GM12878 (cell line): ENCODE results near the gene LZTFL1. TPM values are rescaled to one million over a fixed set of nuclear protein-coding genes. Genes with fewer than 3 reads are reported as not detected.

ENCODE experiments used
- ATAC-seq: fragments of 200-7000 bp; cut with Tn5 transposase; 3 replicates; pipeline ENCODE4 v1.9.1; 2020; ENCODE audit warnings: mild to moderate bottlenecking, moderate library complexity
- BruUV-seq: library from RNA; stranded (reverse); fragments of 400-500 nt; replicated peaks from 2 replicates; lab custom pipeline; 2021; lab: Mats Ljungman, UMichigan
- CTCF ChIA-PET: fragments of 300-600 bp; sonication (Branson Sonifier 250); formaldehyde crosslinking; extraction: SDS; loops from one replicate; lab custom pipeline; 2021; ENCODE audit warnings: inconsistent platforms; lab: Yijun Ruan, JAX
- POLR2A ChIA-PET: fragments of 350-600 bp; formaldehyde crosslinking; extraction: SDS; loops from one replicate; lab custom pipeline; 2021; ENCODE audit warnings: inconsistent platforms; lab: Charles Lee
- RAD21 ChIA-PET: fragments of 300-600 bp; sonication (Branson Sonifier 250); formaldehyde crosslinking; loops from one replicate; lab custom pipeline; 2023; ENCODE audit warnings: antibody characterized with exemption; ENCODE audit not compliant: unreplicated experiment; lab: Charles Lee
- SMC1A ChIA-PET: fragments of 300-600 bp; sonication (Branson Sonifier 250); formaldehyde crosslinking; loops from one replicate; lab custom pipeline; 2023; ENCODE audit not compliant: unreplicated experiment, uncharacterized antibody; lab: Charles Lee
- DNase-seq: peaks from one replicate; pipeline ENCODE4 v3.0.0-alpha.2; 2011; ENCODE audit warnings: low read depth, low spot score
- FAIRE-seq: peaks from 3 replicates; lab custom pipeline; 2011; peaks lifted over from hg19 to GRCh38; lab: Jason Lieb, UNC
- H2AFZ ChIP-seq: 2 replicates; pipeline ENCODE4 v1.6.0; 2011; ENCODE audit warnings: low read depth, low read length, control low read depth; ENCODE audit not compliant: control insufficient read depth
- H3K27ac ChIP-seq: 2 replicates; pipeline ENCODE4 v1.5.1; 2011; ENCODE audit warnings: control low read depth; ENCODE audit not compliant: control insufficient read depth, insufficient read depth
- H3K27me3 ChIP-seq, 2 experiments: replicated peaks in 1 of 2; 2 replicates each; pipeline versions ENCODE4 v1.6.0 to v1.6.1; 2011; ENCODE audit warnings: low read length in 1 of 2; ENCODE audit not compliant: control insufficient read depth in 2 of 2, insufficient read depth in 2 of 2
- H3K36me3 ChIP-seq, 2 experiments: 2 replicates each; pipeline ENCODE4 v1.5.1; 2011; ENCODE audit warnings: low read length in 1 of 2; ENCODE audit not compliant: control insufficient read depth in 2 of 2, insufficient read depth in 2 of 2
- H3K4me1 ChIP-seq: 2 replicates; pipeline ENCODE4 v1.6.1; 2011; ENCODE audit warnings: mild to moderate bottlenecking, low read length, moderate library complexity, mixed read lengths; ENCODE audit not compliant: control insufficient read depth, insufficient read depth
- H3K4me2 ChIP-seq: 2 replicates; pipeline ENCODE4 v1.6.0; 2011; ENCODE audit warnings: control low read depth; ENCODE audit not compliant: control insufficient read depth, insufficient read depth
- H3K4me3 ChIP-seq: fragments of 200-600 bp; sonication (generic); 2 replicates; pipeline ENCODE4 v1.5.1; 2016
- H3K79me2 ChIP-seq: 2 replicates; pipeline ENCODE4 v1.6.0; 2011; ENCODE audit warnings: low read length; ENCODE audit not compliant: control insufficient read depth, insufficient read depth
- H3K9ac ChIP-seq: 2 replicates; pipeline ENCODE4 v1.8.0; 2011; ENCODE audit warnings: low read length, control low read depth, mixed read lengths; ENCODE audit not compliant: control insufficient read depth, insufficient read depth
- H3K9me3 ChIP-seq: replicated peaks from 3 replicates; pipeline ENCODE4 v1.5.1; 2011; ENCODE audit warnings: mild to moderate bottlenecking, low read length; ENCODE audit not compliant: control insufficient read depth, insufficient read depth
- H4K20me1 ChIP-seq: 2 replicates; pipeline ENCODE4 v1.6.0; 2011; ENCODE audit not compliant: control insufficient read depth, insufficient read depth
- BCL11A ChIP-seq: IDR thresholded peaks from 2 replicates; pipeline ENCODE4 v1.6.1; 2011; ENCODE audit warnings: low read depth, low read length
- CBFB ChIP-seq: IDR thresholded peaks from 2 replicates; pipeline ENCODE4 v1.6.1; 2016; ENCODE audit warnings: antibody characterized with exemption, low read depth
- E2F4 ChIP-seq: IDR thresholded peaks from 2 replicates; pipeline ENCODE4 v1.6.1; 2012; ENCODE audit warnings: low read depth, low read length, improper control_type of control experiment
- GABPA ChIP-seq: IDR thresholded peaks from 2 replicates; pipeline ENCODE4 v1.6.1; 2014; ENCODE audit warnings: antibody characterized with exemption, low read depth, mild to moderate bottlenecking, inconsistent platforms
- IRF4 ChIP-seq: IDR thresholded peaks from 2 replicates; pipeline ENCODE4 v1.6.1; 2011; ENCODE audit warnings: low read depth, low read length
- MAX ChIP-seq: IDR thresholded peaks from 2 replicates; pipeline ENCODE4 v1.6.1; 2012; ENCODE audit warnings: low read depth, low read length, improper control_type of control experiment
- TBL1XR1 ChIP-seq: IDR thresholded peaks from 2 replicates; pipeline ENCODE4 v1.6.1; 2012; ENCODE audit warnings: low read depth, low read length, improper control_type of control experiment
- ZBTB40 ChIP-seq: fragments of 450-650 bp; IDR thresholded peaks from 2 replicates; pipeline ENCODE4 v1.6.1; 2016; ENCODE audit warnings: mild to moderate bottlenecking, moderate library complexity, borderline replicate concordance
- WGBS: methylation state at CpG from one replicate; pipeline ENCODE4 v1.1.6; 2016; ENCODE audit warnings: low lambda C conversion rate; ENCODE audit not compliant: insufficient replicate concordance, insufficient coverage; ENCODE audit errors: missing lambda C conversion rate; 5-methylcytosine and 5-hydroxymethylcytosine counted together
- in situ Hi-C: fragments of 300-500 bp; cut with MboI; formaldehyde crosslinking; loops from 9 replicates; pipeline ENCODE4 v1.14.3; 2018; ENCODE audit warnings: mixed read lengths
- intact Hi-C: fragments of 100-400 bp; cut with micrococcal nuclease; formaldehyde crosslinking; loops from one replicate; pipeline ENCODE4 v1.14.2; 2022; ENCODE audit not compliant: unreplicated experiment
- polyA plus RNA-seq, 11 experiments: library from polyadenylated mRNA; depleted of rRNA in 4 of 11; unstranded in 6 of 11; stranded (reverse) in 5 of 11; fragments of >200 nt; fragmentation: Nextera tagmentation in 4 of 11; fragmentation: Illumina TruSeq in 1 of 11; extraction: Ambion mirVana in 4 of 11; extraction: Trizol in 1 of 11; gene quantifications; 1 replicate in 1 of 11; 2 replicates in 10 of 11; pipeline versions ENCODE4 v1.2.1 to v1.2.3, GENCODE V29; 2011 to 2016; ENCODE audit warnings: inconsistent platforms in 2 of 11, missing spikeins in 2 of 11, low read depth in 1 of 11
- total RNA-seq, 4 experiments: library from RNA; depleted of rRNA in 3 of 4; stranded (reverse); fragments of >200 nt in 3 of 4; fragmentation: Illumina TruSeq in 1 of 4; extraction: Trizol in 1 of 4; gene quantifications; 2 replicates each; pipeline versions ENCODE4 v1.2.1 to v1.2.3, GENCODE V29; 2013 to 2021
- TF ChIP-seq, protein P1 (sequence below): fragments of 450-650 bp; IDR thresholded peaks from 2 replicates; pipeline ENCODE4 v1.6.1; 2017; ENCODE audit warnings: mild to moderate bottlenecking

The LZTFL1 gene
- total and polyA plus RNA-seq, 10 of the 15 experiments (the other 5 are each of a cell fraction or from before 2014, with no cell fraction given): 9.8 to 74.1 (median 11.9) TPM

DNA sequence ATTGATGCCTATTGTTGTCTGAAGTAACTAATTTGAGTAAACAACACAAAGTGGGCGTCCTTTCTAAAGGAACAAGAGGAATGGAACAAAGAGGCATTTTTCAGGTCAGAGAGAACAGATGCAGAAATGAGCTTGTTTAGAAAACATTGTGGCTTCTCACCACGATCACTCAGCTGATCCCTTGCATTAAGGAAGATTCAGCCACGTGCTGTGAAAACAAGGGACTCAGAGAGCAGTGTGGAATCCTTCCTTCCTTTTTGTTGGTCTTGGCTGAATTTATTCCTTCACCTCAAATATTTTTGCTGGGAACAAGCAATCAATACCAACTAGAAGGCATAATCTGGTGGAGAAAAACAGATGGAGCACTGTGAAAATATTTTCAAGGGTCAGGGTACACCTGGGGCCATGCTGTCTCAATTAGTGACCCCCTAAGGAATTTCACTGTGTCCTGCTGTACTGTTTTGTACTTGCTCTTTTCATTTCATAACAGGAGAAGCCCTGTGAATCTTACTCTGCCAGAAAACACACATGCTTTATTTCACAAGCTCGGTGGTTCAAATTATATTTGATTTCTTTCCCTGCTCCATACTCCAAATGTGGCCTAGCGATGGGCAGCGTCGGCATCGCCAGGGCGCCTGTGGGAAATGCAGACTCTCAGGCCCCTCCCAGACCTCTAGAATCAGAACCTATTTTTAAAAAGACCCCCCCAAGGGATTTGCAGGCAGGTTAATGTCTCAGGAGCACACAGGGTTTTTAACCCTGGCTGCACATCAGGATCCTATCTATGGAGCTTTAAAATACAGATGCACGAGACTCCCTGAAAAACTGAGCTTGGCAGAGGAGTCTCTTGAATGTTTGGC is 34.0 kb downstream of the LZTFL1 start (continued):
- no peak for TF ChIP-seq E2F4
- TF ChIP-seq GABPA: no peak

DNA sequence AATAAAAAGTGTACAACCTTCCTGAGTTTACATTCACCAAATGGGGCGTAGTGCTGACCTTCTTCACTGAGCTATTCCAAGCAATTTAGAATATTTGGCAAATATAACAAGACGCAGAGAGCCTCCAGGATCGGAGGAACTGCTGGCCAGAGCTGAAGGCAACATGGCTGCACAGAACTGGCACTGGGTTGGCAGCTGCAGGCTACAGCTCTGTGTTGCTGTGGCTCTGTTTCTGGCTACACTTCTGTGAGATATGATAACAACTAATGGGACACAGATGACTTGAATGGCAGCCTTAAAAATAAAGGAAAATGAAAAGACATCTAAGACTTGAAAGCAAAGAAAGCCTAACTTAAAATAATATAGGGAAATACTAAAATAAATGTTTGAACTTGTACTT is 34.8 kb downstream of the LZTFL1 start:
- Histone ChIP-seq H3K4me2 (no peak overlapping the region), H3K4me1 (no peaks in the 10 kb centered on the region), H3K27ac (no peak overlapping the region), H3K27me3 (no peaks in the 10 kb centered on the region), H3K36me3 (no peaks in the 10 kb centered on the region; a peak in 1 of 4 replicates), H4K20me1 (no peaks in the 10 kb centered on the region), H2AFZ (no peak overlapping the region), H3K9ac (no peak overlapping the region), H3K79me2 (no peaks in the 10 kb centered on the region), H3K4me3 (no peak overlapping the region), H3K9me3 (no peaks in the 10 kb centered on the region)
- ChIA-PET RAD21 (interaction anchor here (1.0 kb wide), 1 partner anchor 122 kb away, joined by 3 read pairs; no protein-coding TSS in a partner anchor), CTCF (interaction anchor here (0.7 kb wide), 2 partner anchors 23 to 1859 kb away, joined by 3 read pairs; no protein-coding TSS in a partner anchor), SMC1A (interaction anchor here (1.1 kb wide), 1 partner anchor 8 kb away, joined by 3 read pairs; no protein-coding TSS in a partner anchor), POLR2A (interaction anchor here (0.7 kb wide), 1 partner anchor 78 kb away, joined by 3 read pairs; no protein-coding TSS in a partner anchor)
- FAIRE-seq (no peak), DNase-seq (no peak), ATAC-seq (no peak)
- 46% methylated on average over 3 of the region's 3 CpGs for WGBS
- TF ChIP-seq IRF4 (no peak), BCL11A (no peak), ZBTB40 (no peak), TBL1XR1 (no peak), CBFB (no peak), MAX (no peak)
- TF ChIP-seq, protein P1, sequence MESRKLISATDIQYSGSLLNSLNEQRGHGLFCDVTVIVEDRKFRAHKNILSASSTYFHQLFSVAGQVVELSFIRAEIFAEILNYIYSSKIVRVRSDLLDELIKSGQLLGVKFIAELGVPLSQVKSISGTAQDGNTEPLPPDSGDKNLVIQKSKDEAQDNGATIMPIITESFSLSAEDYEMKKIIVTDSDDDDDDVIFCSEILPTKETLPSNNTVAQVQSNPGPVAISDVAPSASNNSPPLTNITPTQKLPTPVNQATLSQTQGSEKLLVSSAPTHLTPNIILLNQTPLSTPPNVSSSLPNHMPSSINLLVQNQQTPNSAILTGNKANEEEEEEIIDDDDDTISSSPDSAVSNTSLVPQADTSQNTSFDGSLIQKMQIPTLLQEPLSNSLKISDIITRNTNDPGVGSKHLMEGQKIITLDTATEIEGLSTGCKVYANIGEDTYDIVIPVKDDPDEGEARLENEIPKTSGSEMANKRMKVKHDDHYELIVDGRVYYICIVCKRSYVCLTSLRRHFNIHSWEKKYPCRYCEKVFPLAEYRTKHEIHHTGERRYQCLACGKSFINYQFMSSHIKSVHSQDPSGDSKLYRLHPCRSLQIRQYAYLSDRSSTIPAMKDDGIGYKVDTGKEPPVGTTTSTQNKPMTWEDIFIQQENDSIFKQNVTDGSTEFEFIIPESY: no peak
- in situ Hi-C loops: no loop called here
- intact Hi-C loops: no loop called here
- BruUV-seq: no TSS peak
